GM12873 (cell line): Measurements from ENCODE around the gene SLITRK3.

ENCODE experiments used
- CTCF ChIP-seq: IDR thresholded peaks from 2 replicates; pipeline ENCODE4 v1.5.1; 2012; ENCODE audit warnings: low read depth, mild to moderate bottlenecking, moderate library complexity, low read length, control low read depth; ENCODE audit not compliant: insufficient read depth; ENCODE audit errors: missing control alignments

Gene SLITRK3

DNA sequence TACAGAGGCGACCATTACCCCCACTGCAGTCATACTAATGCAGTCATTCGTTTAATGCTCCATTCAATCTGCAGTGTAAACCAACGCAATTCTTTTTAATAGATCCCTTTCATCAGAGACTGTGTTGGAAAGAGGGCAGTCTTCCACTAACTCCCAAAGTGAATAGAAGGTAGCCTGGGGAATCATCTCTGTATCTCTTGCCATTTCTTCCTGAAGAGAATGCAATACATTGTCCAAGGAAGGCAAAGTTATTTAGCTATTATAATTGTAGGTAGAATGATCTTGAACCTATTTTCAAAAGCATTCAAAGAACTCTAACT is 1.3 kb upstream of the SLITRK3 start:
- TF ChIP-seq CTCF: no peak

- no peak for TF ChIP-seq CTCF
These were observed 645 bp upstream of the SLITRK3 start for GRCh38 chr3:165196577-165197480.

GRCh38 chr3:165195241-165195639 is 944 bp downstream of the SLITRK3 start:
- no peak for TF ChIP-seq CTCF

- TF ChIP-seq CTCF: no peak
These were observed 1.5 kb downstream of the SLITRK3 start for GRCh38 chr3:165194511-165195240.

DNA sequence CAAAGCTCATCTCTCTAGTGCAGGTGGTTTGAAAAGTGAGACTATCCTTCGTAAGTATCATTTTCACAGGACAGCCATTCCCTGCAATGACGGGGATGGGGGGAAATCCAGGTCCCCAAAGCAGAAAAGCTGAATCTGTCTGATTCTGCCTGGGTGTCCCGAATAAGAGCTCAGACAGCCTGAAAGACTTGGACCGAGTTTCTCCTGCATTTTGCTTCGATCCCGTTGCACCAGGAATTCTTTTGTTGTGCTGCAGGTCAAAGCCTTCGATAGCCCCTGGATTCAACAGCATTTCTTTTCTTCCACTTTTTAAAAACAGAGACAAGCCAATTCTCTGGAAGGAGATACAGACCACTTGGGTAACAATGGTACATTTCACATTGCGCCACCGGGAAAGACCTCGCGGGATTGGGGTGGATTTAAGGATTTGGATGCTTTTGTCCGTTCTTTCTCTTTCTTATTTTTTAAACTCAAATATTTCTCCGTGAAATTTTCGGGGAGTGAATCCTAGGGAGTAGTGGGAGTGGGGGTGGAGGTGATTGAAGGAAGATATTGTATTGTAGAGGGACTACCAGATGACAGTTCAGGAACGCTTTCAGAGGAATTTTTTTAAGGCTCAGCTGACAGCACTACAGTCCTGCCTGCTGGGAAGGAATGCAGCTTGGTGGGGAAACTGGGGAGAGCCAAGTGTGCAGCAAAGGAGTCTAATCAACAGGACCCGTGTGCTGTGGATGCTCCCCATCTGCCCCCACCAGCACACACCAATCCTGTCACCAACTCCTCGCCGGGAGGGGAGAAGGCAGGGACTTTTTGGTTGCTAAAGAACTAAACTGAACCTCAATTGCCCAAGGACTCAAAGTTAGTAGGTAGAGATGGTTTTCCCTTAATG is 2.6 kb downstream of the SLITRK3 start:
- no peak for TF ChIP-seq CTCF

GRCh38 chr3:165192610-165193192 is 3.5 kb downstream of the SLITRK3 start:
- TF ChIP-seq CTCF: no peak

- no peak for TF ChIP-seq CTCF
These were observed 4.7 kb downstream of the SLITRK3 start for GRCh38 chr3:165191491-165191890.
